Neutrophil (primary cell): Measurements from ENCODE around the gene BAHCC1.

ENCODE experiments used
- H3K27ac ChIP-seq: fragments of 200-600 bp; sonication (generic); 2 replicates; pipeline ENCODE4 v1.5.1; 2016; ENCODE audit warnings: mild to moderate bottlenecking, moderate library complexity
- H3K27me3 ChIP-seq: fragments of 200-600 bp; sonication (generic); 2 replicates; pipeline ENCODE4 v1.6.0; 2016; ENCODE audit warnings: mild to moderate bottlenecking
- H3K36me3 ChIP-seq: fragments of 200-600 bp; sonication (generic); 2 replicates; pipeline ENCODE4 v1.5.1; 2017
- H3K4me1 ChIP-seq, 2 experiments: fragments of 200-600 bp in 1 of 2; sonication (generic) in 1 of 2; 1 replicate in 1 of 2; 2 replicates in 1 of 2; pipeline versions ENCODE4 v1.5.1 to v1.6.1; 2013 to 2016; ENCODE audit warnings: low read depth in 1 of 2, low read length in 1 of 2, mild to moderate bottlenecking in 1 of 2, moderate library complexity in 1 of 2; ENCODE audit not compliant: control insufficient read depth in 1 of 2, insufficient read depth in 1 of 2
- H3K4me3 ChIP-seq, 2 experiments: fragments of 200-600 bp in 1 of 2; sonication (generic) in 1 of 2; 1 replicate in 1 of 2; 2 replicates in 1 of 2; pipeline ENCODE4 v1.5.1; 2013 to 2016; ENCODE audit warnings: low read depth in 1 of 2, low read length in 1 of 2, mild to moderate bottlenecking in 1 of 2, moderate library complexity in 1 of 2
- H3K9me3 ChIP-seq: fragments of 200-600 bp; sonication (generic); 2 replicates; pipeline ENCODE4 v1.5.1; 2016
- CTCF ChIP-seq: fragments of 200-600 bp; sonication (generic); IDR thresholded peaks from 2 replicates; pipeline ENCODE4 v1.5.1; 2016; ENCODE audit warnings: antibody characterized with exemption

Gene BAHCC1

GRCh38 chr17:81447331-81447933, 52.2 kb downstream of the BAHCC1 start:
- Histone ChIP-seq H3K27me3 (no peaks in the 10 kb centered on the region), H3K4me1 (peaks cover 7 to 14% of the 10 kb centered on the region in 2 experiments), H3K36me3 (no peaks in the 10 kb centered on the region), H3K9me3 (no peaks in the 10 kb centered on the region), H3K4me3 (no peak overlapping the region), H3K27ac (no peak overlapping the region)
- no peak for TF ChIP-seq CTCF

GRCh38 chr17:81448442-81448841, 53.2 kb downstream of the BAHCC1 start:
- no peaks in the 10 kb centered on the region for H3K9me3 ChIP-seq
- H3K4me3 ChIP-seq, result no peak overlapping the region
- peaks cover 12 to 21% of the 10 kb centered on the region in 2 experiments for H3K4me1 ChIP-seq
- no peaks in the 10 kb centered on the region for H3K36me3 ChIP-seq
- H3K27me3 ChIP-seq, result no peaks in the 10 kb centered on the region
- no peak overlapping the region for H3K27ac ChIP-seq
- TF ChIP-seq CTCF, result no peak

- no peak overlapping the region for H3K4me3 ChIP-seq
- peaks cover 17 to 26% of the 10 kb centered on the region in 2 experiments for H3K4me1 ChIP-seq
- TF ChIP-seq CTCF, result no peak
- H3K27me3 ChIP-seq, result no peaks in the 10 kb centered on the region
- H3K36me3 ChIP-seq, result no peaks in the 10 kb centered on the region
- H3K9me3 ChIP-seq, result no peaks in the 10 kb centered on the region
- H3K27ac ChIP-seq, result no peak overlapping the region
These were observed 53.7 kb downstream of the BAHCC1 start for GRCh38 chr17:81448950-81449349.

- Histone ChIP-seq H3K27me3 (no peaks in the 10 kb centered on the region), H3K4me1 (peaks cover 21 to 30% of the 10 kb centered on the region in 2 experiments), H3K27ac (no peak overlapping the region), H3K9me3 (no peaks in the 10 kb centered on the region), H3K4me3 (no peak overlapping the region), H3K36me3 (no peaks in the 10 kb centered on the region)
- TF ChIP-seq CTCF, result no peak
These were observed 54.1 kb downstream of the BAHCC1 start for GRCh38 chr17:81449351-81449750.

GRCh38 chr17:81451823-81452222, 56.6 kb downstream of the BAHCC1 start:
- Histone ChIP-seq H3K9me3 (no peaks in the 10 kb centered on the region), H3K36me3 (no peaks in the 10 kb centered on the region), H3K27me3 (no peaks in the 10 kb centered on the region), H3K27ac (no peak overlapping the region), H3K4me1 (peaks cover 44 to 55% of the 10 kb centered on the region in 2 experiments), H3K4me3 (no peak overlapping the region)
- no peak for TF ChIP-seq CTCF
